SHP77 (cell line): ENCODE measurements around the gene FILIP1L.

Experiments
- DNase-seq, 2 experiments: peaks; one replicate each; lab custom pipeline; 2025; lab: John Stamatoyannopoulos, UW

FILIP1L gene

DNA sequence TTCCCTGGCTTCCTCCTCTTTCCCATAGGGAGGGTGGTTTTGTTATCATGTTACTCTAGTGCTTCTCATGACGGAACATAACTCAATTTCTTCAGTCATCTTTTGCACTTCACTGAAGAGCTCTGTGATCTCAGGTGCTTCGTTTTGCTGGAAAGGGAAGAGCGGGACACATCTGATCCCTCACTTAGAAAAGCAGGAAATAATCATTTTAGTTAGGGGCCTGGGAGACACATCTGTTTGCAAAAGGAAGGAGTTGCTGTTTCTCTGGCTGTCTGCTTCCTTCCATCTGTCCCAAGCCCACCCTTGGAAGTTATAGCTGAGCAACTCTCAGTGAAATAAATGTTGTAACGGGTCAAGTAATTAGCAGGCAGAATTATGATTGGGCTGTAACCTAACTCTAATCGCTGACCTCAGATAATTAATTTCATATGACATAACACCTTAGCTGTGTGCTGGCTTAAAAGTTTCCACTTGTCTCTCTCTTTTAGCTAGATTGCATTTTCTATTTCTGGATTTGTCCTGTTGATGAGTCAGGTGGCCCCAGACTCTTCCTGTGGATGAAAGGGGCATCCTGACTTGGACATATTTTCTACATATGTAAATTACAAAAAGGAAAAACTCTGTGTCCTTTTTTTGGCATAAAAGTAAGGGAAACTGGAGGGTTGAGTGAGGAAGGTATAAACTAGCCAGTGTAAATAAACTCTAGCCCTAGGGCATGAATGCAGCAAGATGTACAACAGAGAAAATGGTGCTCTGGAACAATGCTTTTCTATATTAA lies 11.0 kb upstream of the FILIP1L start:
- DNase-seq = no peak

GRCh38 chr3:100124201-100124761 lies 10.0 kb upstream of the FILIP1L start:
- DNase-seq = no peak

DNA sequence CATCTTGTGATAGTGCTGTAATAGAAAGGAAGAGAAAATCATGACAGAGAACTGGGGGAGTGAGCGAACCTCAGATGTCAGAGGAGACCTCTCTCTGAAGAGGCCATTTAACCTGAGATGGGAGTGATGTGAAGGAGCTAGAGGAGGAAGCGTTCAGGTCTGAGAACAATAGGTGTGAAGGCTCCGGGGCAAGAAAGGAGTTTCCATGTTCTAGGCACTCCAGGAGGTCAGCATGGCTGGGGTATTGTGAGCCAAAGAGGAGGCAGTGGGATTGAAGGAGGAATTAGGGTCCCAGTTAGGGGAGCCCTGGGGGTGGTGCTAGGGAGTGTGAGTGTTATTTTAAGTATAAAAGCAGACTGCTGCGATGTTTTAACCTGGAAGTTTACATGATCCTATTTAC lies 8.8 kb upstream of the FILIP1L start:
- DNase-seq = no peak

GRCh38 chr3:100122321-100122720 lies 8.0 kb upstream of the FILIP1L start:
- no peak for DNase-seq

DNA sequence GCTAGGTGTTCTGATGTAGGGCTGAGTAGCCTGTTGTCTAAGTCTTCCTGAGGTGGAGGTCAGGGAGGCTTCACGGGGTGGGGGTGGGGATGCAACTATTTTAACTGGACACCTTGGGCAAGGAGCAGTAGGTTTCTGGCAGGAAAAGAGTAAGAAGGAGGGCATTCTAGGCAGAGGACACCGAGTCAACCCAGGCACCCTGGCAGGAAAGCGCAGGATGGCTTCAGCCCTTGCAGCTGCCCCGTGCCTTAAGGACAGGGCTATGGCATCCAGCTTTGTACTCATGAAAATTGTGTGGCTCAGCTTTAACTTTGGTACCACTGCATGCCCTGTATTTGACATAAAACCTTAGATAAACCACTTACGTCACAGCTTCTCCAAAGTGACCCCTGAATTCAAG lies 6.4 kb upstream of the FILIP1L start:
- no peak for DNase-seq

GRCh38 chr3:100120012-100120411 lies 5.7 kb upstream of the FILIP1L start:
- DNase-seq = no peak

DNA sequence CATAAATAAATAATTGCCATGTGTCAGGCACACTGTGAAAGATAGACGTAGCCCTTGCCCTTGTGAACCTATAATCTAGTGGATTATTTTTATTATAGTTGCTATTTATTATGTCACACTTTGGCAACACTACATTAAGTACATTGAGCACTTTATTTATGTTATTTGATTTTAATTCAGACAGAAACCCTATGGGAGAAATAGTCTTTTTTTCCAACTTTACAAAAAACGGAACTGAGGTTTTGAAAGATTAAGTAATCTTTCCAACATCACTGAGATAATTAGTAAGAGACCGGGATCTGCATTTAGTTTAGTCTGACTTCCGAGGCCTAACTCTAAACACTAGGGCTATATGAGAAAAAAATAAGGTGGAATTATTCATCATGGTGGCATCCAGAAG lies 2.8 kb upstream of the FILIP1L start:
- no peak for DNase-seq

GRCh38 chr3:100113723-100114412 lies 433 bp downstream of the FILIP1L start:
- no peak for DNase-seq

GRCh38 chr3:100111728-100112127 lies 2.6 kb downstream of the FILIP1L start:
- DNase-seq = no peak

DNA sequence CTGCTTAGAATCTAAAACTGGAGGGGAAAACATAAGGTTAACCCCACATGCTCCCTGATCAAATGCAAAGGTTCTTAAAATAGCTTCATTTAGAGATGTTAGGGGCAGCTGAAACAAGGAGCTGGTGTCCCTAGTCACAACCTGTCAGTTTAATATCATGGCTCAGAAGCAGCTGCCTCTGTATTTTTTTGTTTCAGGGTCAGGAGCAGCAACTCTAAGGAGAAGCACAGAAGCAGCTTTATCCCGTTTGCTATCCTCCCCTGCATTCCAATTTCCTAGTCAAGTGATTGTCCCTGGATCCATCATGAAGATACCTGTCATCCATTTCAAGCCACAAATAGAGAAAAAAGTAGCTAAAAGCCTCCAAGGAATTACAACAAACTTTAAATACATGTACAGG lies 4.1 kb downstream of the FILIP1L start:
- DNase-seq = no peak

- DNase-seq = no peak
These were observed 5.7 kb downstream of the FILIP1L start for GRCh38 chr3:100108464-100109079.

DNA sequence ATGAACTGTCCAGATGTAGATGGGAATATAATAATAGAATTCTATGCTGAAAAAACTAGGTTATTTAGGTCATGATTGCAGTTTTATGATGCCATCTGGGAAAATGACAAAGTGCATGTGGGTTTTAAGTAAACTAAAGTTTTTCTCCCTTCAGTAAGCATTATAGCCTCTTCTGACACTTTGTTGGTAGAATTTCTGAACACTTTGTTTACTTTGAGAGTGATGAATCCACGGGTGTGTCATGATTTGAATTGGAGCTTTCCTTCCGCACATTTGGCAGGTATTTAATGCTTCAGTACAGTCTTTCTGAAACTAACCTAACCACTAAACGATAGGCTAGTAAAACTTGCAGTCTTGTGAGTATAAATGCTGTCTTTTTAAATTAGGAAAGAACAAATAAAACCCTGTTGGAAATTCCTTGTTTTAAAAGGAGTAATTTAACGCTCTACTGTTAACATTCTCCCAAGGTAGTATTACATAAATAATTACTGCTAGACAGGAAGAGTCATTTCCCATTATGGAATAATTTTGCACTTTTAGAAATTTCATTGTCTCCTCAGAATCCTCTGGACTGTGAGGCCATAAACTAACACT lies 7.0 kb downstream of the FILIP1L start:
- DNase-seq = no peak

GRCh38 chr3:100106531-100107141 lies 7.7 kb downstream of the FILIP1L start:
- no peak for DNase-seq

DNA sequence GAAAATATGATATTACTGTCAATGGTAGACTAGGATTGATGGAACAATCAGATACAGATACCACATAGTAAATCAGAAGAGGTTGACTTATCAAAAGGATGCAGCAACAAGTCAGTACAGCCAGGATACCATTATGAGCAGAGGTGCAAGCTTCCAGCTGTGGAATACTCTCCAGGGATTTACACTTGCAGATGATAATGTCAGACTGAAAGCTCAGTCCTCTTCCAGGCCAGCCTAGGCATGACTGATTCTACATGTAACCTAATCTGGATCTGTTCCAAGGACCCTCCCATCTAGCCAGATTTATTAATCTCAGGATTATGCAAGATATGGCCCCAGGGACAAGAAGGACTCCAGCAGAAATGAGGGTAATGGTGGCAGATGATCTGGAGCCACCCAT lies 8.2 kb downstream of the FILIP1L start:
- peak in 1 of 2 experiments; percentile 2 for DNase-seq

DNA sequence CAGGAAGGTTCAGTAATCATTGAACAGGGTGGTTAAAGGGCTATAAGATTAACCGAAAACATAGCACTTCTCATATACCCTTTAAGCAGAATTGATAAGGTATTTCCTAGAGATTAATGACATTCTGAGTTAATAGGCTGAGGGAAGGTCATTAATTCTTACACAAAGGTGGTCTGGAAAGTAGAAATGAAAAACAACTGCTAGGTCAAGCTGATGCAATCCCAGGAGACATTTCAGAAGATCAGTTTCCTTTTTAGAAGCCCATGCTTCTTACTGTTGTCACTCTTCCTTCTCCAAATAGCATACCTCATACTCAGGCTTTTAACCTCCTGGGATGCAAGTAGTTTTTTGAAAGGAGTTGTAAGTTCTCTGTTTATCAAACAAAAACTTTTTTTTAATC lies 8.8 kb downstream of the FILIP1L start:
- no peak for DNase-seq

DNA sequence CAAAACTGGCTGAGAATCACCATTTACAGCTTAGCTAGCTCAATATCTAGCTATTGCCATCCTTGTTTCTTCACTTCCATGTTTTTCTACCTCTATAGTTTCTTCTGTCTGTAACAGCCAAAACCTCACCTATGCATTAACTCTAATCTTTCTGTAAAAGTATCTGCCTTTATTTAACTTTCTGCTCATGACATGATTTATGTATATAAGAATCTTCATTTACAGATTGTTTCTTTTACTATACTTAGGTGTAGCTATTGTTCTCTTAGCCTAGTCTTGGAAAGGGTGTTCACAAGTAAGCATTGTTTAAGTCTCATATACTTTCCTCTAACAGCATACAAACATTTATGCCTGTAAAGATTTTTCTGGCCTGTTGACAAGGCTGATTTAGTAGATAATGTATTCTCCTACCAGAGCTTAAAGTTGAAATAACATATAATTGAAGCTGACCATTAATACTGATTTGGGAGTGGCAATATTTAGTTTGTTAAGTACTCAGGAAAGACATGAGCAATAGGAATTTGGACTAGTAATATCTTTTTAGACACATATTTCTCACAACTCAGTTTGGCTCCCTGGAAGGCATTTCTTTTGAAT lies 9.4 kb downstream of the FILIP1L start:
- DNase-seq = no peak

DNA sequence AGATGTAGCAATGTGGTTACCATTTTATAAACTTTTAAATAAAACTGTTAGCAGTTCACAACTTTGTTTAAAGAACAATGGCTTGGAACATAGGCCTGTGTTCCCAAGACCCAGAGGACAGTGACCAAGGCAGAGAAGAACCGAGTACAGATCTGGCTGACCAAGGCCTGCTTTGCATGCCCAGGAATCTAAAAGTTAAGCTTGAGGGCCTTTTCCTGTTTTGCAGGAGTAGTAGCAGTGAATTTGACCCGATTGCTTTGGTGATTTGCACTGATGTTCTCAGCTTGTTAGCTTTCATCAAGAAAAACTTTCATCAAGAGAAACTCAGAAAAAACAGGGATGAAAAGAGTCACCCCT lies 9.9 kb downstream of the FILIP1L start:
- DNase-seq = no peak

DNA sequence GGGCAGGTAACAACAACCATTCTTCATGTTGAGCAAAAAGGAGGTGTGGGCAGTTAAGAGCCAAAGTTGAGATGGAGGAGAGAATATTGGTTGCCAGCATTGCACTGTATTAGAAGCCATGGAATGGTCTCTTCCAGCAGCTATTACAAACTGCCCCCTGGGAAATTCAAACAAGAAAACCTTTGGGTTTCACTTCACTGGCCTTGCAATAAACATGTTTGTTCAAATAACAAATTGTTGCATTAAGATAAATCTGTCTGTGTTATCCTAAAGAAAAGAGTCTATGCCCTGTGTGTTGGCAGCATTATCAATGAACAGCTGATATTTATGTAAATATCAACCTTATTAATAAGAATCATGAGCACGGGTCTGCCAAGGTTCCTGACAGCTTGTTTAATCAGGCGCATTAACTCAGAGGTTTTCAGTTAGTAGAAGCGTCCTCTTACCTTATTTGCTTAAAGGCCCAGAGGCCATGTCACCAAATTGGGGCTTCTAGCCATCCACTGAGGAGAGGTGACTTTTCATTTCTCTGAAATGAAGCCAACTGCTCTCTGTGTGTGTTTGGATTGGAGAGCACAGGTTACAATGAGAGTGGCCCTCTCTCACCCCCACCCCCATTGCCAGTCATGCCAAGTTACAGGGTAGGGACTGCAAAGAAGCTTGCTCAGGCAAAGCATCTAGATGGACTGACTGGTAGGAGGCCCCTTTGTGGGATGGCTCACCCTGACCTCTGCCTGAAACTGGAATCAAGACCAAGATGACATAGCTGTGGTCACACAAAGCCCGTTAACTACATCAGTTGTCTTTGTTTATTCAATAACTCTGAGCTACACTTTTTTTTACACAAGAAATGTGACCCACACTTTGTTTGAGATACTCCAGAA lies 10.5 kb downstream of the FILIP1L start:
- DNase-seq = peak; percentile 45 to 60

GRCh38 chr3:100102757-100103156 lies 11.5 kb downstream of the FILIP1L start:
- DNase-seq = no peak

DNA sequence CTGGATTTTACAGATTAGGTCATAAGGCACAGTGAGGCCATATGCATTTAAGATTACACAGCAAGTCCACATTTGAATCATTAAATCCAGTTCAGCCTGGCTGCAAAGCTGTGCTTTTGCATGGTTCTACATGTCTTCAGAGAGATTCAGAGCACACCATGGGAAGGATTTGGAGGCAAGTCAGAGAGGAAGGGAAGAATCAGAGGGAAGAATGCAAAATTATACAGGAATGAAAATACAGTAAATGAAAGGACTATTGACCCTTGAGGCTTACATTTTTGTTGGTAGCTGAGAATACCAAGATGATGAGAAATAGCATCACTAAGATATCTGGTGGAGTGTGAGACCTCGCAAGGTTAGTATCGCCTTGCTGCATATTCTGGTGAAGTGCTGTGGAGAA lies 13.9 kb downstream of the FILIP1L start:
- no peak for DNase-seq

- DNase-seq = no peak
These were observed 14.7 kb downstream of the FILIP1L start for GRCh38 chr3:100099621-100100020.
